ENCODE results near the gene BLOC1S4. TPM values are rescaled to one million over a fixed set of nuclear protein-coding genes. Genes with fewer than 3 reads are reported as not detected.
A peak's percentile ranks its signal among the peaks of the same experiment; 100 is the strongest.

BLOC1S4 gene
- total RNA-seq, 1 experiment from 2014 or later, result 14.9 TPM

DNA sequence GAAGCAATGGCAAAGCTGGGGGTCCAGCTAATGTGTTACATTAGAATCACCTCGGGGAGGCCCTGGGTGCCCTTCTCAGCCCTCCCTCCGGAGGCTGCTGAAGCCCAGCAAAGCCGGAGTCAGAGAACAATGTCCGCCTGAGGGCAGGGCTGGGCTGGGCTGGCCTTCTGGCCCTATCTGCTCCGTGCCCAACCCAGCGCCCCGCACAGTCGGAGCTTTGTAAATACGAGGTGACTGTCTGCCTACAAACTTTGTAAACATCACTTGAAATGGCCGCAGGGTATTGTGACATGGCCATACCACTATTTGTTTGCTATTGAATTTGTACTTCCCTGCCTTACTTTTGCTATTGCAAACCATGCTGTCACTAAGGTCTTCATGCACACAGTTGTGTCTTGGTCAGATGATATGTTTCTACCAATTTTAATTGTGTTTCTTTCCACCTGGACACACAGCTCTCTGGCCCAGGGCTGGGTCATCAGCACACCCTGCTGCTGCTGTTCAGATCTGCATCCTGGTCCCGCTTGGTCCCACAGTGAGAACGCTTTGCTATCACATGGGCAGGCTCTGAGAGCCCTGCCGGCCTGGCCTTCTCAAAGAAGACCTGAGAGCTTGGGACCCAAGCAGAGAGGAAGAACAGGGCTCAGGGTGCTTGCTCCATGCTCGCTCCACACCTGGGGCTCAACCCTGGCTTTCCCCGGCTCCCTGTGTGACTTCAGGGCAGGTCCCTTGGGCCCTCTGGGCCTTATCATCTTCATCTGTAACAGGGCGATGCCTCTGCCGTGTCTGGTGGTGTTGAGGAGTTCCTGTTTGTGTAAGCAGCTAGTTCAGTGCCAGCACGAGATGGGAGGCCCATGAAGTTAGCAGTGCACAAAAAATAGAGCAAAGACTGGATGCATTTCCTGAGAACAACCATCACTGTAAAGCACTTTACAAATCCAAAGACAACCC is 20.0 kb upstream of the BLOC1S4 start:
- Histone ChIP-seq H4K5ac (ENCODE audit: insufficient read length, low read depth, low read length) (no peak overlapping the region), H3K4me2 (ENCODE audit: insufficient read depth, insufficient read length, low read length) (no peak overlapping the region), H3K18ac (ENCODE audit: insufficient read length, low read depth, low read length) (no peak overlapping the region), H2BK120ac (ENCODE audit: low read depth, low read length, poor library complexity, severe bottlenecking) (no peak overlapping the region), H3K23me2 (ENCODE audit: insufficient read length, low read depth, low read length, poor library complexity, severe bottlenecking) (no peaks in the 10 kb centered on the region), H2BK15ac (ENCODE audit: low read depth, low read length) (no peak overlapping the region), H3K79me2 (ENCODE audit: insufficient read depth, low read length) (no peaks in the 10 kb centered on the region), H2AK5ac (ENCODE audit: insufficient read length, low read length) (no peak overlapping the region), H3K79me1 (ENCODE audit: insufficient read depth, low read depth, low read length, poor library complexity, severe bottlenecking) (no peaks in the 10 kb centered on the region), H3K9me3 (ENCODE audit: control insufficient read depth, low read depth, low read length) (no peaks in the 10 kb centered on the region), H2AFZ (ENCODE audit: low read length) (no peak overlapping the region), H2BK20ac (ENCODE audit: low read depth, low read length, poor library complexity, severe bottlenecking) (no peak overlapping the region), H4K8ac (replicated peaks; ENCODE audit: insufficient read length, low read depth, low read length) (no peak overlapping the region), H4K91ac (ENCODE audit: insufficient read length, low read depth, low read length) (no peak overlapping the region), H4K20me1 (ENCODE audit: control insufficient read depth, insufficient read depth, insufficient read length) (no peaks in the 10 kb centered on the region), H3K4ac (ENCODE audit: low read depth, low read length) (no peak overlapping the region), H2BK12ac (ENCODE audit: insufficient read length, low read depth, low read length) (no peak overlapping the region), H3K14ac (ENCODE audit: insufficient read depth, low read length) (no peak overlapping the region; the same call in 1 of the 2 replicates), H3K9ac (ENCODE audit: extremely low read depth, insufficient read length, low read length) (no peak overlapping the region), H3K23ac (ENCODE audit: insufficient read length, low read depth, low read length) (no peak overlapping the region), H3K27me3 (ENCODE audit: insufficient read depth, low read length) (no peaks in the 10 kb centered on the region), H2BK5ac (ENCODE audit: insufficient read length, low read length) (no peak overlapping the region), H3K4me1 (ENCODE audit: insufficient read depth, low read length) (no peaks in the 10 kb centered on the region), H3K56ac (ENCODE audit: insufficient read length, low read depth, low read length) (no peak overlapping the region), H3T11ph (ENCODE audit: low read length) (no peak overlapping the region), H3K27ac (ENCODE audit: insufficient read length, low read depth, low read length) (no peak overlapping the region)
- no peaks in the 10 kb centered on the region for H3K27me3 Mint-ChIP-seq (ENCODE audit: low read depth)
- WGBS (ENCODE audit: extremely low coverage, insufficient read length, low lambda C conversion rate), result no CpG with 5 or more reads among the region's 18 CpGs
- H3K4me3 Mint-ChIP-seq, result no peak overlapping the region
- H3K9me3 Mint-ChIP-seq, result no peaks in the 10 kb centered on the region
- H3K36me3 Mint-ChIP-seq (ENCODE audit: insufficient read depth in 1 of 3, low read depth in 3 of 3), result peaks cover 0 to 10% (median 8%) of the 10 kb centered on the region in 3 experiments; a peak in 4 of 7 replicates
- no peak for DNase-seq
- peak overlapping the region in 2 of 3 experiments; percentile 22 to 78; a peak in 2 of 7 replicates for H3K27ac Mint-ChIP-seq
- H3K4me1 Mint-ChIP-seq, result peaks cover 0 to 12% of the 10 kb centered on the region in 2 experiments; a peak in 2 of 4 replicates
- TF ChIP-seq CTCF (conservative IDR thresholded peaks at IDR 0.05), result no peak
